C4-2B (cell line): ENCODE results near the gene ARRDC5.

Source experiments
- CTCF ChIP-seq: fragments of 450-650 bp; conservative IDR thresholded peaks from 2 replicates; pipeline ENCODE4 v1.5.1; 2017; ENCODE audit warnings: mild to moderate bottlenecking
- ZFX ChIP-seq: fragments of 450-650 bp; IDR thresholded peaks from 2 replicates; pipeline ENCODE4 v1.6.1; 2017

GRCh38 chr19:4897146-4897545 is 5.5 kb downstream of the ARRDC5 start:
- no peak for TF ChIP-seq CTCF
- TF ChIP-seq ZFX = no peak
